HG03196 (cell line): Measurements from ENCODE around the gene RARRES1.

Source experiments
- ATAC-seq: cut with Tn5 transposase; IDR thresholded peaks from one replicate; pipeline ENCODE4 v1.9.1; 2021; ENCODE audit not compliant: unreplicated experiment

The RARRES1 gene

DNA sequence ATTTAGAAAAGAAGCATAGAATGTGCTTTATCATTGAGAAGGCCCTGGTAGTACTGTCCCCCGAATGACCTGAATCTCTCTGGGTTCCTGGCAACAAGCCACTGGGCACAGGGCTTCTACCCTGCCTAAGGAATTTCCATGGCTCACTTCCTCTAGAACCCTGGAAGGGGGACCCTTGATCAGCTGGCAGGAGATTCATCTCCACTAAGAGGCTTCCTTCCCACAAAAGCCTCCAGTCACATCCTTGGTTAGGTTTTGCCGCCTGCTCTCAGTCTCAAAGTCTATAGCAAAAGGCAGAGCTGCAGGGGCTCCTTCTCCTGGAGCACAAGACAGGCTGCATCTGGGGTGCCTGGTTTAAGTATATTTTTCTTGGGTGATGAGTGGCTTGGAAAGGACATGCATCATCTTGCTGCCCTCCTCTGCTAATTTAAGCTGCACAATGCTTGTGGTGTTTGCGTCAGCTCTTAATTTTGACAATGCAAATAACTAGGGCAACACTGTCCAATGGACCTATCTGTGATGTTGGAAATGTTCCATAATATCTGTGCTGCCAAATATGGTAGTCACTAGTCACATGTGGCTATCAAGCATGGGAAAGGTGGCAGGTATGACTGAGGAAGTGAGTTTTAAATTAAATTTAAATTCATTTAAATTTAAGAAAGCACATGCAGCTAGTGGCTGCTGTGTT is 33.4 kb upstream of the RARRES1 start:
- ATAC-seq: no peak

GRCh38 chr3:158763421-158763820 is 31.2 kb upstream of the RARRES1 start:
- no peak for ATAC-seq

- ATAC-seq: no peak
Measured at GRCh38 chr3:158762701-158763100, 30.4 kb upstream of the RARRES1 start.

GRCh38 chr3:158761350-158761749 is 29.1 kb upstream of the RARRES1 start:
- no peak for ATAC-seq

- ATAC-seq: no peak
Measured at GRCh38 chr3:158755421-158755820, 23.2 kb upstream of the RARRES1 start.

GRCh38 chr3:158753854-158754253 is 21.6 kb upstream of the RARRES1 start:
- no peak for ATAC-seq

- ATAC-seq: no peak
Measured at GRCh38 chr3:158751316-158751715, 19.1 kb upstream of the RARRES1 start.

GRCh38 chr3:158750016-158750415 is 17.8 kb upstream of the RARRES1 start:
- no peak for ATAC-seq

DNA sequence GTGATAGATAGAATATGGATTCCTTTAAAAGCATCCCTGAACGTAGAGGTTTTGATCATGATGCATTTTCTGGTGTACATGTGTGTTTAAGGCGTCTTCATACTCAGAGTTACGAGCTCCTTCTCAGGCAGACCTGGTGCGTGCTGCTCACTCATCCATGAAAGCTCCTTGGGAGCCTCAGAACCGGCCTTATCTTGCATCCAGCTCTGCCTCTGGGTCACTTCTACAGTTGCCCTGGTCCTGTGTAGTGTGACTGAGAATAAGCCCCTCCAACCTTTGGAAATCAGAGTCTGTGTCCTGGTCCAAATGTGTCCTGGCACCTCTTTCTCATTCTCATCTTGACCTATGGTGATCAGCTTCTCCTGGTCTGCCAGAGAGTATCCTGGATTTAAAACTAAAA is 17.3 kb upstream of the RARRES1 start:
- ATAC-seq: no peak

- no peak for ATAC-seq
Measured at GRCh38 chr3:158748237-158748828, 16.1 kb upstream of the RARRES1 start.

DNA sequence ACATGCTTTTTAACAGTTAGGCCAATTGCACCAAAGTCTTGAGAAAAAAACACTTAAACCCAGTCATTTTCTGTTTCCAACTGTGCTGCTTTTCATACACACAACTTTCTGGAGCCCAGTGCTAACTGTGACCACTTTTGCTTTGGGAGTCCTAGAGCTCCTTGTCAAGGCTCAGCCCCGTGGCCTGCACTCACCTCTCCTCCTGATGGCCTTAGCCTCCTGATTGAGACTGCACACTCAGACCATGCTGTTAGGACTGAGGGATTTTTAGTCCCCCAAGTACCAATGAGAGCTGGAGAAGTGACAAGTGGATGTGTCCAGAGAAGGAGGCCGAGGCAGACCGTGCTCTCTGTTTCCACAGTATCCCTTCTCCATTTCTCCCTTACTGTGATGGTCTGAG is 15.2 kb upstream of the RARRES1 start:
- no peak for ATAC-seq

DNA sequence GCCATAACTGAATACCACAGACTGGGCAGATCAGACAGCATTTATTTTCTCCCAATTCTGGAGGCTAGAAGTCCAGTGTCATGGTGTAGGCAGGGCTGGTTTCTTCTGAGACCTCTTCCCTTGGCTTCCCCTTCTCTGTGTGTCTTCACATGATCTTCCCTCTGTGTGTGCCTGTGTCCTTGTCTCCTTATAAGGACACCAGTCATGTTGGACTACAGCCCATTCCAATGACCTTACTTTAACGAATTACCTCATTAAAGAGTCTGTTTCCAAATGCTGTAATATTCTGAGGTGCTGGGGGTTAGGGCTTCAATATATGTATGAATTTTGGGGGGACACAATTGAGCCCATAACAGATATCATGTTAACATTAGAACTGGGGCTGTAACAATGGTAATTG is 13.3 kb upstream of the RARRES1 start:
- ATAC-seq: no peak

DNA sequence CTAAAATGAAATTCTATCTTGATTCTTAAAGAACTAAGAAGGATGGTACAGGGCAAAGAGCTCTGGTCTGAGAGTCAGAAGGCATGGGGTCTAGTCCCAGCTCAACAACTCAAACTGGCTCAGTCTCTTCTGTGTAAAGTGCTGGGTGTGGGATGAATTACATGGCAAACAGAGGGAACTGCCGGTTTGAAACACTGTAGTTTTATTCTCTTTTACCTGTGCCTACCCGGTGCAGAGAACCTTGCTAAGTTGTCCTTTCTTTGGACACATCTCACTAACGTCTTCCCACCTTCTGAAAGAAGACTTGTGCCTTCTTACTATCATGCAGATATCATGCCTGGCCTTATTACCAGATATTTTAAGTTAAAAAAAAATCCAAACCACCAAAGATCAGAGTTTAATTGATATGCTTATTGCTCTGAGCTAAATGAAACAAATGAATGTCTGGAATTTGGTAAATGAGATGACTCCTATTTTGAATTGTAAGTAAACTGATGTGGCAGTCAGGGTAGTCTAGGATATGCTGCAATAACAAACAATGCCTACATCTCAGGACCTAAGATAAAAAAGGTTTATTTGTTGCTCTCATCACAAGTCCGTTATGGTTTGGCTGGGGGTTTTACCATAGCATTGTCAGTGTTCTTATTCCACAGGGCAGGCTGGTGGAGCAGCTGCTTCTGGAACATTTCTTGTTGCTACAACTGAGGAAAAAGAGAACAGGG is 12.5 kb upstream of the RARRES1 start:
- ATAC-seq: no peak

DNA sequence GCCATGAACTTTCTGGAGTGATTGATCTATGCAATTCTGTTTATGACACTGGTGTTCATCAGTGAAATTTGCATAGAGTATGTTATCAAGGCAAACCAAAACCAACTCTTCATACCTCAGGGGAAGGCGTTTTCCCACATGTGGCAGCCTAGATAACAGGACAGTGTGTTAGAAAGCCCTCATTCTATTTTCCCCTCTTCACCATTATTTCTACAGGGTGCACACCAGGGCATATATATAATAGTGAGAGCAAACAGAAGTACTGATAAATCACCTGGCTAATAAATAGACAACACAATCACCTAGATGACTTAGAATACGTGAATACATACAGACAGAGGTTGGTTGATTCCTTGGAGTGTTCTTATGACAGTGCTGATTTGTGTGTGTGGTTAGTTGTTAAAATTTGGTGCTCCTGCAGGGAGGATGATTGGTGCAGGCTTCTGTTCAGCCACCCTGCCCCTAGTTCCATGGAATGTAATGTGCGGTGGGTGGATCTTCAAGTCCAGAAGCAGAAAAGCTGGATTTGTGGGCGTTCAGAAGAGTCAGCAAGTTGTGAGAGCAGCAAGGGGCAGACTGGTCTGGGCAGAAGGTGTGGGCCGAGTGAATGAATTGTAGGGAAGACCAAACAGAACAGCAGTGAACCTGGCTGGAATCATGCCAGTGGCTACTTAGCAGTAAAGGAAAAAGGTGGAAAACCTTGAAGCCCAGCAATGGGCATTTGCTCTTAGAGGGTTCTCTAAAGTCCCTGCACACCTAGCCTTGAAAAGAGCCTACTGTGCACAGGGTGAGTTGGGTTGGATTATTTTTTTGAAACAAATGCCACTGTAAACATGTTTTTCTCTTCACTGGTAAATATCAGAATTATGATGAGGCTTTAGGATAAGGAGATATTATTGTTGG is 11.7 kb upstream of the RARRES1 start:
- no peak for ATAC-seq

- no peak for ATAC-seq
Measured at GRCh38 chr3:158742871-158743663, 10.8 kb upstream of the RARRES1 start.

- ATAC-seq: no peak
Measured at GRCh38 chr3:158739661-158740060, 7.4 kb upstream of the RARRES1 start.

GRCh38 chr3:158739078-158739477 is 6.8 kb upstream of the RARRES1 start:
- ATAC-seq: no peak

DNA sequence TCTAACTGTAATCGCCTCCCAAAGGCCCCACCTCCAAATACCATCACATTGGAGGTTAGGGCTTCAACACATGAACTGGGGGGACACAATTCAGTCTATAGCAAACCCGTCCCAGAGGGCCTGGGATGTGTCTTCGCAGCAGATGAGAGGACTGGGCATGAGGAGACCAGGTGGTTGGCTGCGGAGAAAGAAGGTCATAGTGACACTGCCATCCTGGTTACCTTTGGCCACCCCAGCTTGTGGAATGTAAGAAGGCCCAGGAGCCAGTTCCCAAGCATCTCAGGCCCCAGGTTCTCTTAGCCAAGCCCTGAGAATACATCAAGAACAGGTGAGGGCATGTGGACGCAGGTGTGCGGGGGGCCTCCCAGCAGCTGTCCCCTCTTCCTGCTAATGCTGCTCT is 6.4 kb upstream of the RARRES1 start:
- ATAC-seq: no peak

- no peak for ATAC-seq
Measured at GRCh38 chr3:158737976-158738615, 5.8 kb upstream of the RARRES1 start.

DNA sequence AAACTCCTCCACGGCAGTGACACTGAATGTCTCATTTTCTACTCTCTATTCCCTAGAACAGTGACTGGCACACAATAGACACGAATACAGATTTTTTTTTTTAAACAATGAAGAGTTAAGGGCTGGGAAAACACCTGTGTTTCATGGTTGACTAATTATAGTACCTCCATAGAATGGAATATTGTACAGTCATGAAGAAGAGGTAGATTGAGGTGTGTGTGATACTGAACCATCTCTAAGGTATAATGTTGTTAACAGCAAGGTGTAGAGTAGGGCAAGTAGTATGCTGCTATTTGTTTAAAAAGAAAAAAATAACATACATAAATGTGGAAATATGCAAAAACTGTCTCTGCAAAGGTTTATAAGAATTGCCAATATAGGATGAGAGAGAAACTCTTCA is 5.2 kb upstream of the RARRES1 start:
- no peak for ATAC-seq
